Mucosa of stomach (tissue), 1 donor: ENCODE results near the gene NTSR2.

Experiments used
- H3K27me3 ChIP-seq: one replicate; pipeline ENCODE4 v1.7.0; 2013; ENCODE audit warnings: mild to moderate bottlenecking, low read length; ENCODE audit not compliant: control insufficient read depth, insufficient read depth
- H3K36me3 ChIP-seq: one replicate; pipeline ENCODE4 v1.7.0; 2013; ENCODE audit warnings: low read length; ENCODE audit not compliant: control insufficient read depth, insufficient read depth
- H3K4me1 ChIP-seq: one replicate; pipeline ENCODE4 v1.7.0; 2013; ENCODE audit warnings: mild to moderate bottlenecking, low read length; ENCODE audit not compliant: control insufficient read depth, insufficient read depth
- H3K4me3 ChIP-seq: one replicate; pipeline ENCODE4 v1.7.0; 2013; ENCODE audit warnings: low read length
- H3K9ac ChIP-seq: one replicate; pipeline ENCODE4 v1.7.0; 2013; ENCODE audit warnings: mild to moderate bottlenecking, low read length, moderate library complexity
- H3K9me3 ChIP-seq: one replicate; pipeline ENCODE4 v1.7.0; 2013; ENCODE audit warnings: mild to moderate bottlenecking, low read length, moderate library complexity; ENCODE audit not compliant: control insufficient read depth
- donor health status: Pancreatic carcinoma.

The NTSR2 gene

GRCh38 chr2:11625671-11626070 is 44.3 kb downstream of the NTSR2 start:
- Histone ChIP-seq H3K9ac (no peak overlapping the region), H3K9me3 (no peaks in the 10 kb centered on the region), H3K4me3 (no peak overlapping the region), H3K27me3 (no peaks in the 10 kb centered on the region), H3K36me3 (no peaks in the 10 kb centered on the region), H3K4me1 (no peaks in the 10 kb centered on the region)

- Histone ChIP-seq H3K27me3 (no peaks in the 10 kb centered on the region), H3K9ac (no peak overlapping the region), H3K9me3 (no peaks in the 10 kb centered on the region), H3K36me3 (no peaks in the 10 kb centered on the region), H3K4me1 (no peaks in the 10 kb centered on the region), H3K4me3 (no peak overlapping the region)
Measured at GRCh38 chr2:11624893-11625292, 45.1 kb downstream of the NTSR2 start.

- H3K9me3 ChIP-seq: no peaks in the 10 kb centered on the region
- no peaks in the 10 kb centered on the region for H3K4me1 ChIP-seq
- H3K27me3 ChIP-seq: no peaks in the 10 kb centered on the region
- H3K4me3 ChIP-seq: no peak overlapping the region
- H3K9ac ChIP-seq: no peak overlapping the region
- H3K36me3 ChIP-seq: no peaks in the 10 kb centered on the region
Measured at GRCh38 chr2:11622611-11623010, 47.4 kb downstream of the NTSR2 start.

GRCh38 chr2:11621410-11621809 is 48.6 kb downstream of the NTSR2 start:
- Histone ChIP-seq H3K9ac (no peak overlapping the region), H3K36me3 (no peaks in the 10 kb centered on the region), H3K27me3 (no peaks in the 10 kb centered on the region), H3K9me3 (no peaks in the 10 kb centered on the region), H3K4me3 (no peak overlapping the region), H3K4me1 (no peaks in the 10 kb centered on the region)

- no peaks in the 10 kb centered on the region for H3K9me3 ChIP-seq
- H3K36me3 ChIP-seq: no peaks in the 10 kb centered on the region
Measured at GRCh38 chr2:11618708-11619062, 51.3 kb downstream of the NTSR2 start.

GRCh38 chr2:11617984-11618707 is 51.8 kb downstream of the NTSR2 start:
- Histone ChIP-seq H3K27me3 (no peaks in the 10 kb centered on the region), H3K4me3 (no peak overlapping the region), H3K9me3 (no peaks in the 10 kb centered on the region), H3K9ac (no peak overlapping the region), H3K4me1 (no peaks in the 10 kb centered on the region), H3K36me3 (no peaks in the 10 kb centered on the region)

More at GRCh38 chr2:11618708-11619062, 51.3 kb downstream of the NTSR2 start:
- Histone ChIP-seq H3K4me3 (no peak overlapping the region), H3K9ac (no peak overlapping the region), H3K27me3 (no peaks in the 10 kb centered on the region), H3K4me1 (no peaks in the 10 kb centered on the region)

- Histone ChIP-seq H3K9me3 (no peaks in the 10 kb centered on the region), H3K36me3 (no peaks in the 10 kb centered on the region), H3K4me1 (no peaks in the 10 kb centered on the region)
Measured at GRCh38 chr2:11617527-11617926, 52.5 kb downstream of the NTSR2 start.

GRCh38 chr2:11616851-11617415 is 53.1 kb downstream of the NTSR2 start:
- no peaks in the 10 kb centered on the region for H3K4me1 ChIP-seq
- H3K36me3 ChIP-seq: no peaks in the 10 kb centered on the region
- no peaks in the 10 kb centered on the region for H3K9me3 ChIP-seq
- H3K27me3 ChIP-seq: no peaks in the 10 kb centered on the region
- H3K4me3 ChIP-seq: no peak overlapping the region
- no peak overlapping the region for H3K9ac ChIP-seq

More at GRCh38 chr2:11617527-11617926, 52.5 kb downstream of the NTSR2 start:
- no peak overlapping the region for H3K9ac ChIP-seq
- H3K27me3 ChIP-seq: no peaks in the 10 kb centered on the region
- no peak overlapping the region for H3K4me3 ChIP-seq

GRCh38 chr2:11616097-11616687 is 53.8 kb downstream of the NTSR2 start:
- no peaks in the 10 kb centered on the region for H3K9me3 ChIP-seq
- H3K4me3 ChIP-seq: no peak overlapping the region
- no peaks in the 10 kb centered on the region for H3K27me3 ChIP-seq
- H3K9ac ChIP-seq: no peak overlapping the region
- no peaks in the 10 kb centered on the region for H3K4me1 ChIP-seq
- H3K36me3 ChIP-seq: no peaks in the 10 kb centered on the region

- no peak overlapping the region for H3K4me3 ChIP-seq
- no peak overlapping the region for H3K9ac ChIP-seq
- H3K4me1 ChIP-seq: no peaks in the 10 kb centered on the region
- H3K9me3 ChIP-seq: no peaks in the 10 kb centered on the region
- H3K36me3 ChIP-seq: no peaks in the 10 kb centered on the region
- H3K27me3 ChIP-seq: no peaks in the 10 kb centered on the region
Measured at GRCh38 chr2:11615209-11615608, 54.8 kb downstream of the NTSR2 start.

- Histone ChIP-seq H3K27me3 (no peaks in the 10 kb centered on the region), H3K9ac (no peak overlapping the region), H3K4me3 (no peak overlapping the region), H3K36me3 (no peaks in the 10 kb centered on the region), H3K4me1 (no peaks in the 10 kb centered on the region), H3K9me3 (no peaks in the 10 kb centered on the region)
Measured at GRCh38 chr2:11613297-11613696, 56.7 kb downstream of the NTSR2 start.

GRCh38 chr2:11612553-11613215 is 57.3 kb downstream of the NTSR2 start:
- no peak overlapping the region for H3K9ac ChIP-seq
- H3K36me3 ChIP-seq: no peaks in the 10 kb centered on the region
- H3K9me3 ChIP-seq: no peaks in the 10 kb centered on the region
- H3K4me1 ChIP-seq: no peaks in the 10 kb centered on the region
- H3K4me3 ChIP-seq: no peak overlapping the region
- H3K27me3 ChIP-seq: no peaks in the 10 kb centered on the region
